ENCODE data around the gene DCN.

The DCN gene

GRCh38 chr12:91099341-91099740 lies 83.3 kb downstream of the DCN start:
- DNase-seq = no peak

GRCh38 chr12:91098941-91099340 lies 83.7 kb downstream of the DCN start:
- DNase-seq = no peak

GRCh38 chr12:91098461-91098860 lies 84.2 kb downstream of the DCN start:
- no peak for DNase-seq

GRCh38 chr12:91094957-91095356 lies 87.7 kb downstream of the DCN start:
- no peak for DNase-seq

- no peak for DNase-seq
Observed at GRCh38 chr12:91094032-91094662, 88.5 kb downstream of the DCN start.

GRCh38 chr12:91093341-91093740 lies 89.3 kb downstream of the DCN start:
- DNase-seq = no peak

- DNase-seq = no peak
Observed at GRCh38 chr12:91091916-91092715, 90.5 kb downstream of the DCN start.
